MM.1S (cell line): ENCODE data around the gene ST6GALNAC4.

Experiments used
- DNase-seq: peaks from one replicate; pipeline ENCODE4 v3.0.0-alpha.2; 2015
- H2AFZ ChIP-seq: fragments of 300-600 bp; sonication (generic); 2 replicates; pipeline ENCODE4 v1.6.0; 2016; ENCODE audit warnings: antibody characterized with exemption, low read length
- H3F3A ChIP-seq: fragments of 300-600 bp; sonication (generic); 2 replicates; pipeline ENCODE4 v1.6.1; 2016; ENCODE audit warnings: mild to moderate bottlenecking, antibody characterized with exemption, low read length, moderate library complexity, mixed read lengths; ENCODE audit not compliant: insufficient read depth
- H3K27ac ChIP-seq: fragments of 300-600 bp; sonication (generic); 2 replicates; pipeline ENCODE4 v1.5.1; 2016; ENCODE audit warnings: mild to moderate bottlenecking, low read length
- H3K27me3 ChIP-seq: fragments of 300-600 bp; sonication (generic); replicated peaks from 2 replicates; pipeline ENCODE4 v1.6.0; 2016; ENCODE audit warnings: low read length; ENCODE audit not compliant: insufficient read depth
- H3K36me3 ChIP-seq: fragments of 300-600 bp; sonication (generic); replicated peaks from 2 replicates; pipeline ENCODE4 v1.6.1; 2016; ENCODE audit warnings: mild to moderate bottlenecking, low read length, mixed read lengths; ENCODE audit not compliant: insufficient read depth
- H3K4me1 ChIP-seq: fragments of 300-600 bp; sonication (generic); 2 replicates; pipeline ENCODE4 v1.6.1; 2016; ENCODE audit warnings: low read length, mixed read lengths
- H3K4me2 ChIP-seq: fragments of 300-600 bp; sonication (generic); 2 replicates; pipeline ENCODE4 v1.6.0; 2016; ENCODE audit warnings: low read depth, low read length
- H3K4me3 ChIP-seq: fragments of 300-600 bp; sonication (generic); 2 replicates; pipeline ENCODE4 v1.5.1; 2016; ENCODE audit warnings: low read length, mixed read lengths
- H3K79me2 ChIP-seq: fragments of 300-600 bp; sonication (generic); 2 replicates; pipeline ENCODE4 v1.6.1; 2016; ENCODE audit warnings: mixed run types, low read length, mixed read lengths
- H3K9ac ChIP-seq: fragments of 300-600 bp; sonication (generic); 2 replicates; pipeline ENCODE4 v1.6.1; 2016; ENCODE audit warnings: low read length, mixed read lengths
- H3K9me2 ChIP-seq: fragments of 300-600 bp; sonication (generic); replicated peaks from 2 replicates; pipeline ENCODE4 v1.6.1; 2016; ENCODE audit warnings: mild to moderate bottlenecking, low read length, mixed read lengths; ENCODE audit not compliant: insufficient read depth
- H3K9me3 ChIP-seq: fragments of 300-600 bp; sonication (generic); replicated peaks from 2 replicates; pipeline ENCODE4 v1.6.1; 2016; ENCODE audit warnings: mild to moderate bottlenecking, low read length, mixed read lengths; ENCODE audit not compliant: insufficient read depth
- H4K20me1 ChIP-seq: fragments of 300-600 bp; sonication (generic); 2 replicates; pipeline ENCODE4 v1.6.1; 2016; ENCODE audit warnings: mild to moderate bottlenecking, low read length, moderate library complexity, mixed read lengths; ENCODE audit not compliant: insufficient read depth
- CTCF ChIP-seq: fragments of 300-600 bp; sonication (generic); IDR thresholded peaks from 2 replicates; pipeline ENCODE4 v1.5.1; 2016; ENCODE audit warnings: antibody characterized with exemption, low read length, mixed read lengths
- EZH2 ChIP-seq: fragments of 300-600 bp; sonication (generic); optimal IDR thresholded peaks from 2 replicates; pipeline ENCODE3; 2017; ENCODE audit warnings: low read depth, mild to moderate bottlenecking, antibody characterized with exemption, low read length, mixed read lengths
- EZH2phosphoT487 ChIP-seq: fragments of 300-600 bp; sonication (generic); IDR thresholded peaks from 2 replicates; pipeline ENCODE4 v1.6.1; 2018; ENCODE audit warnings: antibody characterized with exemption, low read length

Gene ST6GALNAC4

GRCh38 chr9:127936347-127936852, 19.6 kb upstream of the ST6GALNAC4 start:
- H3K4me1 ChIP-seq = peaks cover 11% of the 10 kb centered on the region

GRCh38 chr9:127935765-127936221, 19.0 kb upstream of the ST6GALNAC4 start:
- no peak overlapping the region for H3K9ac ChIP-seq
- peaks cover 16% of the 10 kb centered on the region for H3K4me1 ChIP-seq
- no peak for DNase-seq
- no peaks in the 10 kb centered on the region for H3K9me3 ChIP-seq
- H3F3A ChIP-seq = peaks cover 11% of the 10 kb centered on the region
- 0 out of 2 replicates have a peak, but pooled peaks cover 4% of the 10 kb centered on the region for H4K20me1 ChIP-seq
- H3K36me3 ChIP-seq = no peaks in the 10 kb centered on the region
- no peak overlapping the region for H3K4me3 ChIP-seq
- H3K27ac ChIP-seq = no peak overlapping the region
- peak overlapping the region; percentile 80; the same call in 1 of the 2 replicates for H3K4me2 ChIP-seq
- H3K79me2 ChIP-seq = peaks cover 35% of the 10 kb centered on the region
- no peaks in the 10 kb centered on the region for H3K27me3 ChIP-seq
- no peak for TF ChIP-seq EZH2phosphoT487
- TF ChIP-seq CTCF = no peak
- no peak overlapping the region for H2AFZ ChIP-seq
- H3K9me2 ChIP-seq = no peaks in the 10 kb centered on the region

More at GRCh38 chr9:127936347-127936852, 19.6 kb upstream of the ST6GALNAC4 start:
- Histone ChIP-seq H3K4me3 (peak overlapping the region; percentile 84), H3K4me2 (peak overlapping the region; percentile 80), H3K27ac (no peak overlapping the region), H3K36me3 (no peaks in the 10 kb centered on the region), H3K9ac (peak overlapping the region; percentile 79), H2AFZ (no peak overlapping the region), H3F3A (peaks cover 5% of the 10 kb centered on the region), H3K79me2 (peaks cover 35% of the 10 kb centered on the region), H3K9me3 (no peaks in the 10 kb centered on the region), H3K27me3 (no peaks in the 10 kb centered on the region), H3K9me2 (no peaks in the 10 kb centered on the region), H4K20me1 (0 out of 2 replicates have a peak, but pooled peaks cover 4% of the 10 kb centered on the region)
- no peak for DNase-seq
- TF ChIP-seq EZH2phosphoT487 = no peak

GRCh38 chr9:127934986-127935385, 18.1 kb upstream of the ST6GALNAC4 start:
- Histone ChIP-seq H4K20me1 (0 out of 2 replicates have a peak, but pooled peaks cover 4% of the 10 kb centered on the region), H3K79me2 (peaks cover 35% of the 10 kb centered on the region), H3K4me2 (no peak overlapping the region), H3F3A (peaks cover 15% of the 10 kb centered on the region), H3K4me1 (peaks cover 18% of the 10 kb centered on the region), H3K9me3 (no peaks in the 10 kb centered on the region), H3K9me2 (no peaks in the 10 kb centered on the region), H3K4me3 (no peak overlapping the region), H3K27ac (no peak overlapping the region), H2AFZ (no peak overlapping the region), H3K9ac (no peak overlapping the region), H3K27me3 (no peaks in the 10 kb centered on the region), H3K36me3 (no peaks in the 10 kb centered on the region)
- no peak for DNase-seq
- TF ChIP-seq EZH2 = no peak
- TF ChIP-seq EZH2phosphoT487 = no peak
- TF ChIP-seq CTCF = no peak

GRCh38 chr9:127934248-127934647, 17.4 kb upstream of the ST6GALNAC4 start:
- no peak overlapping the region for H2AFZ ChIP-seq
- H3K9me3 ChIP-seq = no peaks in the 10 kb centered on the region
- no peaks in the 10 kb centered on the region for H3K9me2 ChIP-seq
- no peaks in the 10 kb centered on the region for H3K36me3 ChIP-seq
- no peaks in the 10 kb centered on the region for H3K27me3 ChIP-seq
- no peak overlapping the region for H3K27ac ChIP-seq
- H3K79me2 ChIP-seq = peaks cover 35% of the 10 kb centered on the region
- no peak overlapping the region for H3K9ac ChIP-seq
- 0 out of 2 replicates have a peak, but pooled peaks cover 4% of the 10 kb centered on the region for H4K20me1 ChIP-seq
- TF ChIP-seq CTCF (no peak), EZH2phosphoT487 (no peak), EZH2 (no peak)
- H3F3A ChIP-seq = peaks cover 22% of the 10 kb centered on the region
- H3K4me1 ChIP-seq = peaks cover 26% of the 10 kb centered on the region
- DNase-seq = no peak
- H3K4me3 ChIP-seq = no peak overlapping the region
- H3K4me2 ChIP-seq = no peak overlapping the region
